ENCODE data around the gene PGM1.

PGM1 gene

GRCh38 chr1:63705078-63705477, 111.9 kb downstream of the PGM1 start:
- DNase-seq = no peak

GRCh38 chr1:63709267-63709828, 116.1 kb downstream of the PGM1 start:
- DNase-seq = no peak
